Suppressor macrophage (primary cell): ENCODE data around the gene MRPS6.

Experiments
- DNase-seq, 4 experiments: peaks; one replicate each; pipeline ENCODE4 v3.0.0-alpha.2; 2020 to 2022

The MRPS6 gene

GRCh38 chr21:34100790-34101189 lies 27.4 kb downstream of the MRPS6 start:
- DNase-seq = no peak

GRCh38 chr21:34105947-34106541 lies 32.7 kb downstream of the MRPS6 start:
- no peak for DNase-seq

DNA sequence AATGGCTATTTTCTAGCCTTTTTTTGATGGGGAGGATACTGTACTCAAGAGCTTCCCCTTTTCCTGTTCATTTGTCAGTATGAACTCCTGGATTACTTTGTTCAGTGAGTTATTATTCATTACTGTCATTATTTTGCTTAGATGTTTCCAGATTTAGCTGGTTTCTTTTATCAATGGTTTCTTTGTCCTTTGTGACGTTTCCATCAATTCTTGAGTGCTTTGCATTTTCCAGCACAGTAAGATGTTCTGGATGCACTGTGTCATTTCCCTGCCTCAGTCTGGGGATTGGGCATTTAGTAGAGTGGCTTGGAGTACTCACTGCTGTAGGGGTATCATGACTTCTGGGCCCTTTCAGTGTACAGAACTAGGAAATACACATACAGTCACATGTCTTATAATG lies 34.2 kb downstream of the MRPS6 start:
- no peak for DNase-seq

DNA sequence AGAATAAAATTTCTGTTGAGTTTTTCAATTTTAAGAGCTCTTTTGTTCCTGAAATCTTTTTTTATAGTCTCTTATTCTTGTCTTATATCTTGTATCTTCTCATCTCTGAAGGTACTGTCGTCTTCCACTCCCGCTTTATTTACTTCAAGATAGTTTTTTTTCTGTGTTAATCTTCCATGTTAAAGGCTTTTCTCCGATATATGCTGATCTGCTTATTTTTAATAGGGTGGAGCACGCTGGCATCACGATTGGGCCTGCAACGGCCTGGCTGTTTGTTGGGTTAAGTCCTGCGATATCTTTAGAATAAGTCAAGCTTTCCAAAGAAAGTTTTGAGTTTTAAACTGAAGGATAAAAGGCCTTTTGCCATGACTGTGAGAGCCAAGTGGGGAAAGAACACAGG lies 35.7 kb downstream of the MRPS6 start:
- DNase-seq = no peak

DNA sequence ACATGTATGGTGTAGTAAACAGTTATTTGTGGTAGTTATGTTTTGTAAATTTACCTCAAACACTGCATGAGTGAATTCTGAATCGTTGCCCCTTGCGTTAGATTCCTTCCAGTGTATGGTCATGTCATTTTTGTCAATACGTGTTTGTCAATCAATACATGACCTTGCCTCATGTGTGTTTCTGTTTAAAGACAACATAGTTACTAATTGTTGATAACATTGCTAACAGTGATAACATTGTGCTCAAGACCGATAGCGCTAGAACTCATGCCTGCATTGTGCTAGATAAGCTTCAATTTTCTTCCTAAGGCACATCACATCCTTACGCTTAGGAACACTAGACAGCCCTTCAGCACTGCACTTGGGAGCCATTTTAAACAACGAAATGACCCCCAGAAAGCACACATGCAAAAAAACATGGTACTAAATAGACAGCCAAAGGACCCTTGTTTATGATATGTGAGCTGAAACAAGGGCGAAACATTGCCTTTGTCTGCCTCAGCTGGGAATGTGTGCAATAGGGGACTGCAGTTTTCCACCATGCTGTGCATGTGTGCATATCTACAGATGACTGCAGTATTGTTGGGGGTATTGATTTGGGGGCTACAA lies 37.3 kb downstream of the MRPS6 start:
- DNase-seq = no peak

DNA sequence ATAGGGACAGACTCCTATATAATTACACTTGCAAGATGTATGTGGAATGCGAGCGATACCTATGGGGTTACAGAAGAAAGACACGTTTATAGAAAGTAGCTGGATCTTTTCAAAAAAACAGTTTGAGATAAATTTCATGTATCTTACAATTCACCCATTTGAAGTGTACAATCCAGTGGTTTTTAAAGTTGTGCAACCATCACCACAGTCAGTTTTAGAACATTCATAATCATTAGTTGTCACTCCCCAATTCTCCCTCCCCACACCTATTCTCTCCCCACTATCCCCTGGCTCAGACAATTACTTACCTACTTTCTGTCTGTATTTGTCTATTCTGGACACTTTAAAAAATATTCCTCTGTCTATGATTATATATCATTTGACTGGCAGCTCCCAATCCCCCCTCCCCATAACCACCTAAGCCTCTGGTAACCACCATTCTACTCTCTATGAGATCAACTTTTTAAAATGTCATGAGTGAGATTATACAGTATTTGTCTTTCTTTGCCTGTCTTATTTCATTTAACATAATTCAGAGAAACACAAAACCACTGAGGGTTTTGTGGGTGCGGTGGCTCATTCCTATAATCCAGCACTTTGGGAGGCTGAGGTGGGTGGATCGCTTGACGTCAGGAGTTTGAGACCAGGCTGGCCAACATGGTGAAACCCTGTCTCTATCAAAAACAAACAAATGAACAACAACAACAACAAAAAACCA lies 39.1 kb downstream of the MRPS6 start:
- DNase-seq = no peak

GRCh38 chr21:34113842-34114241 lies 40.5 kb downstream of the MRPS6 start:
- DNase-seq = no peak

DNA sequence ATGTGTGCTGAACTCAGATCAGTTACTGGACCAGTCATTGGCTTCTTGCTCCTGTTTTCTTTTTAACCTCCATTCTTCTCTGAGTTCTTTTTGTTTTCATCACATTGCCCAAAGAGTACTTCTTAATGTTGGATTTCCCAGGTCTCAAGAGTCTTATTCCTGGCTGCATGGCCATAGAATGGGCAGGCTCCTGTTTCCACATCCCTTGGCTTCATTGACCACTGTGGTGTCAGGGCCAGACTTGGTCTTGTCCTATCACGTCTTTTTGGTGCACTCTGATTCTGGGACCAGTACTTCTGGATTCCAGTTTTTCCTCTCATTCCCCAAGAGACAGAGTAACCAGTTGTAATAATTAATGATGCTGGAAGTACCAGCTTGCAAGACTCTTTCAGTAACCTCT lies 41.8 kb downstream of the MRPS6 start:
- DNase-seq = no peak

DNA sequence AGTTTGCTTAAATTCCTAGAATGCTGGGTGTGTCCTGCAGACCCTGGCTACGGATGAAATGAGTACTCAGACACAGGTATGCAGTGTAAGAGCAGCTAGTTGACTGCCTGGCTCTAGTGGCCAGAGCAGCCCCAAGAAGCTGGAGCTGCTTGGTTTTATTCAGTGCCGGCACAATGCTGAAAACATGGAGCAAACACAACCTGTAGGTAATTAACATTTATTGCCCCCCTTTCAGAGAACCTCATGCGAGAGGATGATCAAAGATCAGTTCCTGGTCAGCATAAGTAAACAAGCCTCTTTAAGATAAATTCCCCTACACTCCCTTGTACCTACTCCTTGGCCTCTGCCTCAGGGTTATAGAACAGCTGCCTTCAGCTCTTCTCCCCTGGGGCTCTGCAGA lies 43.2 kb downstream of the MRPS6 start:
- DNase-seq = no peak

GRCh38 chr21:34120867-34121266 lies 47.5 kb downstream of the MRPS6 start:
- DNase-seq = no peak

- DNase-seq = no peak
Observed at GRCh38 chr21:34122047-34122446, 48.7 kb downstream of the MRPS6 start.

DNA sequence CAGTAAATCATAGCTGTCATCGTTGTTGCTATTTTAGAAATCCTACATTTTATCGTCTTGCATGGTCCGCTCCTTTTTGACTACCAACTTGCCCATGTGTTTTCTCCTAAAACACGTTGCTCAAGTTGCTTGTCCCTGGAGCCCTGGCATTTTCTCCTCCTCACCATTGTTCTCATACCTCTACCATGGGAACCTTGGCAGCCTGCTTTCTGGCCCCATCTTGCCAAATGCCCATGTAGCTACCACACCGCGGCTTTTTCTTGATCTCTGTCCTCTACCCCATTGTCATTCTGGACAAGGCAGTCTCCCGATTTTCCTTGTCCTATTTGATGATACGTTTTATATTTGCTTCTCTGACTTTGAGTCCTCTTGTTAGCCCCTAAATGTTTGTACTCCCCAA lies 50.2 kb downstream of the MRPS6 start:
- no peak for DNase-seq

GRCh38 chr21:34126269-34126668 lies 52.9 kb downstream of the MRPS6 start:
- DNase-seq = no peak

DNA sequence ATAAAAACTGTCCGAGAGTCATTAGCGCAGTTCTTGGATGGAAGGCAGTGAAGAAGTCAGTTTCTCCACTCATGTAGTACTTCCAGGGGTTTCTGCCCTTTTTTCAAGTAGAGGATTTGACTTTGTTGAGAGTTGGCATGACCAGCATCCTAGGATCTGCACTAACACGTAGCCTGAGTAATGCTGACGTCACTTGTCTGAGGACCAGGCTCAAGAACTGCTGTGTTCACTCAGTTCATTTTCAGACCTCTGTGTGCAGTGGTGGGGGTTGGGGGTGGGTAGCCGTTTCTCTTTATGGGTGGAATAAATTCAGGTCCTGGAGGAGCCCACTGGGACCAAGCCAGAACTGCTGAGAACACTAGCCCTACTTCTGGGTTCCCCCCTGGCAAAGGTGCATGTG lies 53.3 kb downstream of the MRPS6 start:
- no peak for DNase-seq

DNA sequence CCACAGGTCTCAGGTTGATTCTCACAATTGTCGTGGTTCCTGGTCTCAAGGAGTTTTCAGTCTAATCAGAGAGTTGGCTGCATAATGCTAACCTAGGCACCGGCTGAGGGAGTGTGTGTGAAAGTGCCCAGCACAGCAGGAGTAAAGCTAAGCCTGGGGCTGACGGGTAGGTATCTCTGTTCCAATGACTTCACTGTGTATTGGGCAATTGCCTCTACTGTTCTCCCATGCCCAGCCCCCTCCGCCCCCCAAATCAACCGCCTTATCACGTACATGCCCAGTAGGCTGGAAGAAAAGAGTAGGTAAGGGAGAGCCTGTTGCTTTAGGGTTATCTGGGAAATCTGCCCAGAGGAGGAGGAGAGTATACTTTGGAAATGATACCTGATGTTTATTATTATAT lies 54.7 kb downstream of the MRPS6 start:
- DNase-seq = no peak

DNA sequence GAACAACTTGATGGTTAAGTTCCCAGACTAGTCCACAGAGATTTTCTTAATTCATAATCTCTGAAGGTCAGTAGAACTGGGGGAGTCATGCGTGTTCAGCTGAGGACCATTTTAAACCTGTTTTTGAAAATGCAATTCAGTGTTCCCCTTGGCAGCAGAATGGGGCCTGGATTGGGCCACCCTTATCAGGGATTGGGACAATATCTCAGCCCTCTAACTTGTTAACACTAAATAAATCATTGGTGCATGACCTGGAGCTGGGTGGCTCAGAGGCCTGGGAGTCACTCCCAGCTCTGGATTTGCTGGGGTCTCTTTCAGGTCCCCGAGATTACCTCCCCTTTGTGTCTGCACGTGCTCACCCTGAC lies 55.3 kb downstream of the MRPS6 start:
- DNase-seq = no peak

DNA sequence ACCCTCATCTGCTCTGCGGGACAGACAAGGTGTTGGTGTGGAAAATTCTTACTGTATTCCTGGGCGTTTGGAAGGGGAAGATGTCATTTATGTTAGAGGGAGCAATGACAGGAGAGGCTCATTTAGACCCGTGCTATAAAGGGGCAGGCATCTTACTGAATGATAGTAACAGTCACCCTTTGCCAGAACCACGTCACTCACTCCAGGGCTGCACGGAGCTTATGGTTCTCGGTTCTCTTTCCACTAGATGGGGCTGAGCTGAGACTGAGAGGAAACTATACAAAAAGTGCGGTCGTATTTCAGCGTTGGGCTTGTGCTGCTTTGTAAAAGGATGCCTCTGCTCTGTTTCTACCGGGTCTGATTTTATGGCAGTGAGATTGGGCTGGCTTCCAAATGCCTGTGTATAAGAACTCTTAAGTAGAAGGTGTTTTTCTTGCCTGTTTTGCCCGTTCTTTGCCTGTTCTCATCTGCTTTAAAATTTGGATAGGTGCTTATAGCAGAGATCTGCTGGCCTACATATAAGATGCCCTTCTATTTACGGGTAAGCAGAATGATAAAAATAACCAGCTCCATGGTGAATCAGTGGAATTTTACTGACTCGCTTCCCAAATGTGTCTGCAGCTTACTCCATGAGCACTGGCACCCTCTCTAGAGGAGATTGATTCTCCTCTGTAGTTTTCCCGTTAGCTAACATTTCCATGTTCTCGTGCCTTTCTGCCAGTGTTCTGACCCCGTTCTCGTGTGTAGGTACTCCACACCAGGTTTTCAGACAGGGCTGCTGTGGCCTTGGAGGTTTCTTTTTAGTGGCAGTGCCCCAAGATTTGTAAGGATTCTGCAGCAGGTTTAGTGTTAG lies 55.9 kb downstream of the MRPS6 start:
- no peak for DNase-seq

- no peak for DNase-seq
Observed at GRCh38 chr21:34129901-34130715, 56.7 kb downstream of the MRPS6 start.

- no peak for DNase-seq
Observed at GRCh38 chr21:34130716-34130985, 57.3 kb downstream of the MRPS6 start.

DNA sequence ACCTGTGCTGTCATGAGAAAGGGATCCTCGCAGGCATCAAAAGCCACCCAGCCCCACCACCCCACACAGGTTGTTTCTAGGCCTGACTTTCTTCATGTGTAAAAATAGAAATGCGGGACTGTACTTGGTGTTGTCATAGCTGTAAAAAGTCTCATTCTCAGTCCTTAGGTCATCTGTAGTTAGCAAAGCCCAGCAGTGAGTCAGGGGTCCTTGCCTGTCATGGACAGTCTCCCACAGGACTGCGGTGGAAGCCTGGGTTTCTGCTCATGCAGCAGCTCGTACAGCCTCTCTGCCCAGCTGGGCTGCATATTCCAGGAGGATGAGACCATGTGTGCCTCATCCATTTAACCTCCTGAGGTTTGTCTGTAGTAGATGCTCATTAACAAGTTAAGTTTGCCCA lies 58.2 kb downstream of the MRPS6 start:
- no peak for DNase-seq

DNA sequence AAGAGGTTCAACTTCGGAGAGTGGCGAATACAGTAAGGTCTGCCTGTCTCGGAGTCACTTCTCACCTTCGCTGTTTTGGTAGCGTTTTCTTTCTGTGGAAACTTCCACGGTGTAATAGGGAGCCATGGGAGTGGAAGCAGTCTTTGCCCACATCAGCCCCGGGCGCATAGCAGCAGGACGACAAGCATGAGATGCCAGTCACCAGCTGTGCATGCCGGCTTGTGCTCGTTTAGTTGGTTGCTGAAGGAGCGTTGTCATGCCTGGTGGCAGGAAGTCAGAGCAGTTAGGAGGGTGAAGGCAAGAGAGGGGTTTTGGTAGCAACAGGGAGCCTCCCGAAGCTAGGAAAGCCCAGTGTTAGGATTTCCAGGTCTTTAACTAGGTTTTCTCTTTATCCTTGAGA lies 58.8 kb downstream of the MRPS6 start:
- DNase-seq = no peak

DNA sequence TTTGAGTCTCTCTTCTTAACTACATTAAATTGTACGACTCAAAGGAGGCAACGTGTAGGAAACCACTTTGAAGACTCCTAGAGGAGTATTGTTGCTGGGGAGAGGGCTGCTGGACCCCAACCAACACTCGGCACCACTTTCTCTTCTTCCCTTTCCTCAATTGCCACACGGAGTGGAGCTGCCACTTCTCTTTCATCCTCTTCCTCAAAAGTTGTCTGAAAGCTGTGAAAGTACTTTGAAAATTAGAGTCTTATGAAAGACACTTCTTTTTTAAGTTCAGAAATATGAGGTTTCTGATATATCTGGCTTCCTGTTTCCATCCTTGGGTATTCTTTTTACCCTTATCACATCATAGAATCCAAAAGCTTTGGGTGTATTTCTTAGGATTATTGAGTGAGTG lies 59.5 kb downstream of the MRPS6 start:
- peak; percentile 8 to 60 (median 48) for DNase-seq

DNA sequence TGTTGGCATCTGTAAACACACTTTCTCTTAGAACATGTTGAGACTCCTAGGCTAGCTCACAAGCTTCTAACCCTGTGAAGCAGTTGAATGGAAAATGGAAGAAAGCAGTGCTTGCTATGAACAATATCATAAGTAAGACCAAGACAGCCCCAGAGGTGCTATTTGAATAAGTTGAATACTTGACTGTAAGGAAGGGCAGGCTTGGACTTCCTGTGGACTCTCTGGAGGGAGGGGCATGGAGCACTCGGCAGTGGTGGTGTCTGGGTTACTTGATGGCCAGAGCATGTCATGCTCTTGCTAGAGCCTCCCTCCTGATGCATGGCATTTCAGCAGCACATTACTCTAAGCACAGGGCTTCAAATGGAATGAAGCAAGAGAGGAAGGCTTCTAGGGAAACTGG lies 60.0 kb downstream of the MRPS6 start:
- peak in 1 of 4 experiments; percentile 17 for DNase-seq
